Coronary artery (tissue), 2 donors: ENCODE measurements around the gene SOCS1.
A peak's percentile ranks its signal among the peaks of the same experiment; 100 is the strongest.
"Not testable (repeated sequence)": the region's sequence is repeated elsewhere in the genome, so short reads cannot be mapped to it uniquely, and the experiment has no call there.

Experiments
- DNase-seq: peaks from one replicate; pipeline ENCODE4 v3.0.0-alpha.2; 2017; ENCODE audit warnings: low spot score
- H3K27ac ChIP-seq, 2 donors: fragments of 200-600 bp; sonication (generic); one replicate each; pipeline ENCODE4 v1.5.1; 2016 to 2019
- H3K4me3 ChIP-seq: fragments of 200-600 bp; sonication (generic); 2 replicates; pipeline ENCODE4 v1.5.1; 2016; ENCODE audit warnings: mild to moderate bottlenecking, moderate library complexity
- TF ChIP-seq, protein P1 (sequence below): fragments of 200-600 bp; sonication (generic); IDR thresholded peaks from one replicate; pipeline ENCODE4 v1.5.1; 2019; ENCODE audit warnings: antibody characterized with exemption

Gene SOCS1

GRCh38 chr16:11255737-11256660 is at the start of gene SOCS1:
TSS of gene SOCS1 (minus strand) at chr16:11256204. CDS start at chr16:11255478, 726 bp downstream.
- Histone ChIP-seq H3K27ac (peak within 1 kb of the TSS; percentile 97 to 98), H3K4me3 (peak within 1 kb of the TSS; percentile 81)
- TF ChIP-seq, protein P1, sequence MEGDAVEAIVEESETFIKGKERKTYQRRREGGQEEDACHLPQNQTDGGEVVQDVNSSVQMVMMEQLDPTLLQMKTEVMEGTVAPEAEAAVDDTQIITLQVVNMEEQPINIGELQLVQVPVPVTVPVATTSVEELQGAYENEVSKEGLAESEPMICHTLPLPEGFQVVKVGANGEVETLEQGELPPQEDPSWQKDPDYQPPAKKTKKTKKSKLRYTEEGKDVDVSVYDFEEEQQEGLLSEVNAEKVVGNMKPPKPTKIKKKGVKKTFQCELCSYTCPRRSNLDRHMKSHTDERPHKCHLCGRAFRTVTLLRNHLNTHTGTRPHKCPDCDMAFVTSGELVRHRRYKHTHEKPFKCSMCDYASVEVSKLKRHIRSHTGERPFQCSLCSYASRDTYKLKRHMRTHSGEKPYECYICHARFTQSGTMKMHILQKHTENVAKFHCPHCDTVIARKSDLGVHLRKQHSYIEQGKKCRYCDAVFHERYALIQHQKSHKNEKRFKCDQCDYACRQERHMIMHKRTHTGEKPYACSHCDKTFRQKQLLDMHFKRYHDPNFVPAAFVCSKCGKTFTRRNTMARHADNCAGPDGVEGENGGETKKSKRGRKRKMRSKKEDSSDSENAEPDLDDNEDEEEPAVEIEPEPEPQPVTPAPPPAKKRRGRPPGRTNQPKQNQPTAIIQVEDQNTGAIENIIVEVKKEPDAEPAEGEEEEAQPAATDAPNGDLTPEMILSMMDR = peak; percentile 99
- peak; percentile 89 for DNase-seq

GRCh38 chr16:11303405-11304138 is 47.6 kb upstream of the SOCS1 start:
- no peak overlapping the region for H3K27ac ChIP-seq
- TF ChIP-seq, protein P1 = no peak
- no peak for DNase-seq
- no peak overlapping the region for H3K4me3 ChIP-seq

- H3K4me3 ChIP-seq = no peak overlapping the region
- TF ChIP-seq, protein P1 = no peak
- DNase-seq = no peak
- H3K27ac ChIP-seq = no peak overlapping the region
Measured at GRCh38 chr16:11302977-11303376, 47.0 kb upstream of the SOCS1 start.

DNA sequence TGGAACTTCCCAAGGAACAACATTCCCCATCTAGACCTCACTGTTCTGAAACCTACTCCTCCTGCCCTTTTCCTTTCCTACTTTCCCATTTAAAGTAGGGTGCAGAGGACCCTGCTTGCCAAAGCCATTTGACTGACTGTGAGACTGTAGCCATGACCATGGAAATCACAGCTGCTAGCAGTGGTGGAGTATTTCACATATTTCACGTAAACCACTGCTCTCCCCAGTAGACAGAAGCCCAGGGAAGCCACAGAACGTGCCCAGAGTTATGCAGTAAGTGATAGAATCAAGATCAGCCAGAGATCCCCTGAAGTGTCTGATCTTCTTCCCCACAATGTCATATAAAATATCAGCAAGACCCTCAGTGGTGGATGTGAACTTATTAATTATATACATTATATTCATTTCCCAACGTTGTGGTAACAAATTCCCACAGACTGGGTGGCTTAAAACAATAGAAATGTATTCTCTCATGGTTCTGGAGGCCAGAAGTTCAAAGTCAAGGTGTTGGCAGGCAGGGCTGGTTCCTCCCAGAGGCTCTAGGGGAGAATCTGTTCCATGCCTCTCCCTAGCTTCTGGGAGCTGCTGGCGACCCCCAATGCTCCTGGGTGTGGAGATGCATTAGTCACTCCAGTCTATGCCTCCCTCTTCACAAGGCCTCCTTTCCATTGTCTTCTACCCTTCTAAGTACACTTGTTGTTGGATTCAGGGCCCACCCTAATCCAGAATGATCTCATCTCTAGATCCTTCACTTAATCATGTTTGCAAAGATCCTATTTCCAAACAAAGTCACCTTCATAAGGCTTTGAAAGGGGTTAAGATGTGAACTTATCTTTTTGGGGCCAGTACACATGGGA is 45.9 kb upstream of the SOCS1 start:
- Histone ChIP-seq H3K4me3 (no peak overlapping the region), H3K27ac (no peak overlapping the region)
- TF ChIP-seq, protein P1 = no peak
- DNase-seq = no peak

GRCh38 chr16:11300560-11300892 is 44.5 kb upstream of the SOCS1 start:
- no peak overlapping the region for H3K27ac ChIP-seq
- H3K4me3 ChIP-seq = no peak overlapping the region
- TF ChIP-seq, protein P1 = no peak
- DNase-seq = no peak

- Histone ChIP-seq H3K4me3 (no peak overlapping the region), H3K27ac (no peak overlapping the region)
- TF ChIP-seq, protein P1 = no peak
- no peak for DNase-seq
Measured at GRCh38 chr16:11299865-11300559, 44.0 kb upstream of the SOCS1 start.

- not testable (repeated sequence) for H3K27ac ChIP-seq, H3K4me3 ChIP-seq, DNase-seq
Measured at GRCh38 chr16:11298950-11299547, 43.0 kb upstream of the SOCS1 start.
